ENCODE results near the gene TRIM66.
"Not testable (repeated sequence)": the region's sequence is repeated elsewhere in the genome, so short reads cannot be mapped to it uniquely, and the experiment has no call there.

Gene TRIM66

GRCh38 chr11:8672346-8672745 lies 10.1 kb downstream of the TRIM66 start:
- no peaks in the 10 kb centered on the region for H3K27me3 Mint-ChIP-seq (ENCODE audit: low read depth)
- H3K27ac Mint-ChIP-seq = no peak overlapping the region
- H3K4me3 Mint-ChIP-seq = no peak overlapping the region
- peaks cover 6% of the 10 kb centered on the region for H3K36me3 Mint-ChIP-seq (ENCODE audit: low read depth)
- H3K4me1 Mint-ChIP-seq (ENCODE audit: low read depth) = peaks cover 10% of the 10 kb centered on the region
- H3K9me3 Mint-ChIP-seq = no peaks in the 10 kb centered on the region

GRCh38 chr11:8671651-8672062 lies 10.8 kb downstream of the TRIM66 start:
- peaks cover 10% of the 10 kb centered on the region for H3K4me1 Mint-ChIP-seq (ENCODE audit: low read depth)
- no peaks in the 10 kb centered on the region for H3K9me3 Mint-ChIP-seq
- no peak overlapping the region for H3K4me3 Mint-ChIP-seq
- H3K27me3 Mint-ChIP-seq (ENCODE audit: low read depth) = no peaks in the 10 kb centered on the region
- H3K27ac Mint-ChIP-seq = peak overlapping the region; percentile 52
- peaks cover 6% of the 10 kb centered on the region for H3K36me3 Mint-ChIP-seq (ENCODE audit: low read depth)

DNA sequence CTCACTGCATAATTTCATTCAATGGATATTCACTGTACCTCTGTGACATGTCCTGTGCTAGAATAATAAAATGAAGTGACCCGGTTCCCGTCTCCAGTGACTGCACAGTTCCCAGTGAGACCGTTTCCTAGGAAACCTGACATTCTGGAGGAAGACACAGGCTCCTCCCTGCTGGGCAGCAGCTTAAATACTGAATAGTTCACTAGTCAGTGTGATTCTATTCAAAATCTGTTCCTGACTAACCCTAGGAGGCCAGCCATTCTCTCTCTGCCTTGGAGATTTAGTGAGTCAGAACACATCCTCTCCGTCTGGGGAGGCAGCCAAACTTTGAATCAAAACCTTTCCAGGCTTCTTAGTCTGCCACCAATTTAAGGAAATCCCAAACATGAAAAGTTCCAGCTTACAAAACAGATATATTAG lies 11.3 kb downstream of the TRIM66 start:
- no peaks in the 10 kb centered on the region for H3K27me3 Mint-ChIP-seq (ENCODE audit: low read depth)
- no peak overlapping the region for H3K4me3 Mint-ChIP-seq
- no peak overlapping the region for H3K27ac Mint-ChIP-seq
- H3K4me1 Mint-ChIP-seq (ENCODE audit: low read depth) = peaks cover 10% of the 10 kb centered on the region
- no peaks in the 10 kb centered on the region for H3K9me3 Mint-ChIP-seq
- H3K36me3 Mint-ChIP-seq (ENCODE audit: low read depth) = peaks cover 6% of the 10 kb centered on the region

DNA sequence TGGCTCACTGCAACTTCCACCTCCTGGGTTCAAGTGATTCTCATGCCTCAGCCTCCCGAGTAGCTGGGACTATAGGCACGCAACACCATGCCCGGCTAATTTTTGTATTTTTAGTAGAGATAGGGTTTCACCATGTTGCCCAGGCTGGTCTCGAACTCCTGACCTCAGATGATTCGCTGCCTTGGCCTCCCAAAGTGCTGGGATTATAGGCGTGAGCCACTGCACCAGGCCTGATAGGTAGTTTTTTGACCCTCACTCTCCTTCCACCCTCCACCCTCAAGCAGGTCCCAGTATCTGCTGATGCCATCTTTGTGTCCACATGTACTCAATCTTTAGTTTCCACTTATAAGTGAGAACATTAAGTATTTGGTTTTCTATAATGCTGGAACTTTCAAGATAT lies 12.4 kb downstream of the TRIM66 start:
- not testable (repeated sequence) for H3K27me3 Mint-ChIP-seq (ENCODE audit: low read depth); H3K27ac Mint-ChIP-seq; H3K36me3 Mint-ChIP-seq (ENCODE audit: low read depth); H3K9me3 Mint-ChIP-seq; H3K4me3 Mint-ChIP-seq
- H3K4me1 Mint-ChIP-seq (ENCODE audit: low read depth) = peaks cover 10% of the 10 kb centered on the region

GRCh38 chr11:8665222-8665621 lies 17.2 kb downstream of the TRIM66 start:
- Mint-ChIP-seq H3K27me3 (ENCODE audit: low read depth) (no peaks in the 10 kb centered on the region), H3K4me1 (ENCODE audit: low read depth) (no peaks in the 10 kb centered on the region), H3K9me3 (no peaks in the 10 kb centered on the region), H3K36me3 (ENCODE audit: low read depth) (no peaks in the 10 kb centered on the region), H3K4me3 (no peak overlapping the region), H3K27ac (no peak overlapping the region)

GRCh38 chr11:8661001-8661795 lies 21.3 kb downstream of the TRIM66 start:
- Mint-ChIP-seq H3K9me3 (no peaks in the 10 kb centered on the region), H3K27me3 (ENCODE audit: low read depth) (no peaks in the 10 kb centered on the region), H3K4me1 (ENCODE audit: low read depth) (no peaks in the 10 kb centered on the region), H3K36me3 (ENCODE audit: low read depth) (no peaks in the 10 kb centered on the region), H3K27ac (no peak overlapping the region), H3K4me3 (no peak overlapping the region)

DNA sequence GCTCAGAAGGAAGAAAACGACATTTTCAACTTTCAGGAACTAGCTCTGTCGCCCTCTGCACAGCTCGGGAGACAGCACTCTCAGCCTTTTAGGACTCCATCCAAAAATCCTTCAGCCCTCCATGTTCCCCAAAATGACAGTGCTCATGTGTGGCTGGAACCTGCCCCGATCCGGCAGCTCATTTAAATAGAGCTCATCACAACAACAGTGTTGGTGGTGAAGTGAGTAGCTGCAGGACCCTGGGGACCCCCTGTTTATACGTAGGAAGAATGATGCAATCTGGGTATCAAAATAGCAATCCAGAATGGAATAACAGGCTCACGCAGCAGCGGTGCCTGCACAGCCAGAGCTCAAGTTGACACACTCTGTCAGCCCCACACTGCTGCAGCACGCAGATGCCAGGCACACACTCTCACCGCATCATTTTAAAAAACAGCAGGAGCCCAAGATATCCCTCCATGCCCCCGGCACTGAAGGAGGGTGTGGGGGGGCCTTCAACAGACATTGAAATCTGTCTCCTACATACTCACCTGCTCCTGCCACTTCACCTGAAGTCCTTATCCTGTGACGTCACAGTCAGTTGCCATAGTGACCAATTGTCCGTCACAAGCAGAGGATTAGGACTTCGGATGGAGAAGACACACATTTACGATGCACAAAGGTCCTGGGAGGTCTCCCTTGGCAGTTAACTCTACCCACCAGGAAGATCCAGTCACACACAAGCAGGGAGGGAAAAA lies 24.0 kb downstream of the TRIM66 start:
- H3K4me3 Mint-ChIP-seq = no peak overlapping the region
- H3K9me3 Mint-ChIP-seq = no peaks in the 10 kb centered on the region
- H3K4me1 Mint-ChIP-seq (ENCODE audit: low read depth) = peaks cover 11% of the 10 kb centered on the region
- H3K36me3 Mint-ChIP-seq (ENCODE audit: low read depth) = peaks cover 11% of the 10 kb centered on the region
- H3K27ac Mint-ChIP-seq = no peak overlapping the region
- no peaks in the 10 kb centered on the region for H3K27me3 Mint-ChIP-seq (ENCODE audit: low read depth)

GRCh38 chr11:8656291-8656690 lies 26.2 kb downstream of the TRIM66 start:
- H3K27me3 Mint-ChIP-seq (ENCODE audit: low read depth) = no peaks in the 10 kb centered on the region
- H3K4me3 Mint-ChIP-seq = no peak overlapping the region
- peaks cover 13% of the 10 kb centered on the region for H3K36me3 Mint-ChIP-seq (ENCODE audit: low read depth)
- H3K4me1 Mint-ChIP-seq (ENCODE audit: low read depth) = peaks cover 11% of the 10 kb centered on the region
- H3K9me3 Mint-ChIP-seq = no peaks in the 10 kb centered on the region
- peak overlapping the region; percentile 9 for H3K27ac Mint-ChIP-seq

DNA sequence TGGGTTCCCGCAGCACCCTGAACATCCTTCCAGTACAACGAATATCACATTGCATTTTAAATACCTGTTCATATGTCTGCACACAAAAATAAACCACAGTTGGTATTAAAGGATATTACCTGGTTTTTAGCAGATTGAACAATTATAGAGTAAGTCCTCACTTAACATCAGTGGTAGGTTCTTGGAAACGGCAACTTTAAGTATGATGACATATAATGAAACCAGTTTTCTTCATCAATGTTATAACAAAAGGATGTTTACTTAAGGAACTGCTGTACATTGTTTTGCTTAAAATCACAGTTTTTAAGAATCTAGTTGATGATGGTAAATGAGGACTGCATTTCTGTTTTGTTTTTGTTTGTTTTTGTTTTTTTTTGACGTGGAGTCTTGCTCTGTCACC lies 28.0 kb downstream of the TRIM66 start:
- H3K36me3 Mint-ChIP-seq (ENCODE audit: low read depth) = peaks cover 13% of the 10 kb centered on the region
- H3K4me3 Mint-ChIP-seq = no peak overlapping the region
- peak overlapping the region; percentile 76 for H3K27ac Mint-ChIP-seq
- H3K27me3 Mint-ChIP-seq (ENCODE audit: low read depth) = no peaks in the 10 kb centered on the region
- peaks cover 13% of the 10 kb centered on the region for H3K4me1 Mint-ChIP-seq (ENCODE audit: low read depth)
- no peaks in the 10 kb centered on the region for H3K9me3 Mint-ChIP-seq

DNA sequence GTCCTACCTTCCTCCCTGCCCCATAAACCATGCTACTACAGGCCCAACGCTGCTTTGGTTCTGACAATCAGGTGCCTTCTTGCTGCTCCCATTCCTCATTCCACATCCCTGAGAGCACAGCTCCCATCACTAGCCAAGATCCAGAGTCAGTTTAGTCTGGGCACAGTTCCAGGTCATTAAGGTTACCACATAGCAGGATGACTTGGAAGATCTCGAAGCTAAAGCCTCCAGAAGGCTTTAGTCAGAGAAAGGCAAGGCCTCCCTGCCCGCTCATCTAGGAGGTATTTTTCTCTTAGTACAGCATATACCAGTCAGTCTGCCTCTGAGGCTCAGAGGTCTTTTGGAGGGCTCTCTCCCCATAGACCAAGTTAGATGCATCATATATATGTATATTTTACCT lies 30.3 kb downstream of the TRIM66 start:
- Mint-ChIP-seq H3K27me3 (ENCODE audit: low read depth) (no peaks in the 10 kb centered on the region), H3K9me3 (no peaks in the 10 kb centered on the region), H3K27ac (no peak overlapping the region), H3K4me3 (no peak overlapping the region), H3K36me3 (ENCODE audit: low read depth) (peaks cover 18% of the 10 kb centered on the region), H3K4me1 (ENCODE audit: low read depth) (peaks cover 18% of the 10 kb centered on the region)

GRCh38 chr11:8650401-8650990 lies 32.0 kb downstream of the TRIM66 start:
- Mint-ChIP-seq H3K4me1 (ENCODE audit: low read depth) (peaks cover 18% of the 10 kb centered on the region), H3K4me3 (no peak overlapping the region), H3K27me3 (ENCODE audit: low read depth) (no peaks in the 10 kb centered on the region), H3K36me3 (ENCODE audit: low read depth) (peaks cover 18% of the 10 kb centered on the region), H3K27ac (no peak overlapping the region), H3K9me3 (no peaks in the 10 kb centered on the region)

DNA sequence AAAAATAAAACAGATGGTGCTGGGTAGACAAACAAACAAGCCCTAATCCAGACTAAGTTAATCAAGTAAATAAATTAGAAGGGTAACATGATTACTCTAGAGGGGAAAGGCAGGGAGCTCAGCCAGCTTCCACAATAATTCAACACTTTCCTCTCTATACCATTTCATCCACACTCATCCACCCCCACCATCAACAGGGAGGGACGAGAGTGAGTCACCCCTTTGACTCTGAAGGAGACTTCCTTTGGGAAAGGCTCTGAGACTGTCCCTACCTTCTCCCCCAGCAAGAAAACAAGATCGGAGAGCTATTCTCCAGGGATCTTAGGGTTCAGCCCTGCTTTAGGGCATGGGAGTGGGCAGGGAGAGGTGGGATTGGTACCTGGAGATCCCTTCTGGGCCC lies 33.1 kb downstream of the TRIM66 start:
- no peaks in the 10 kb centered on the region for H3K27me3 Mint-ChIP-seq (ENCODE audit: low read depth)
- peaks cover 15% of the 10 kb centered on the region for H3K36me3 Mint-ChIP-seq (ENCODE audit: low read depth)
- H3K4me1 Mint-ChIP-seq (ENCODE audit: low read depth) = peaks cover 15% of the 10 kb centered on the region
- no peaks in the 10 kb centered on the region for H3K9me3 Mint-ChIP-seq
- H3K4me3 Mint-ChIP-seq = no peak overlapping the region
- no peak overlapping the region for H3K27ac Mint-ChIP-seq

GRCh38 chr11:8646873-8647272 lies 35.6 kb downstream of the TRIM66 start:
- Mint-ChIP-seq H3K27me3 (ENCODE audit: low read depth) (no peaks in the 10 kb centered on the region), H3K9me3 (no peaks in the 10 kb centered on the region), H3K4me3 (no peak overlapping the region), H3K27ac (no peak overlapping the region), H3K36me3 (ENCODE audit: low read depth) (peaks cover 5% of the 10 kb centered on the region), H3K4me1 (ENCODE audit: low read depth) (peaks cover 7% of the 10 kb centered on the region)

- no peaks in the 10 kb centered on the region for H3K27me3 Mint-ChIP-seq (ENCODE audit: low read depth)
- no peaks in the 10 kb centered on the region for H3K9me3 Mint-ChIP-seq
- H3K36me3 Mint-ChIP-seq (ENCODE audit: low read depth) = peaks cover 9% of the 10 kb centered on the region
- H3K4me1 Mint-ChIP-seq (ENCODE audit: low read depth) = peaks cover 5% of the 10 kb centered on the region
- H3K27ac Mint-ChIP-seq = no peak overlapping the region
- no peak overlapping the region for H3K4me3 Mint-ChIP-seq
Measured at GRCh38 chr11:8642196-8642841, 40.1 kb downstream of the TRIM66 start.

All from T-helper 1 cell treated with Interleukin-12 subunit alpha and Interleukin-12 subunit beta and Interleukin-4 antibody, amounts not matched to agents 30 μg/mL and 1 μg/mL, for 36 hours (primary cell).